ENCODE measurements around the gene RERE.

DNA sequence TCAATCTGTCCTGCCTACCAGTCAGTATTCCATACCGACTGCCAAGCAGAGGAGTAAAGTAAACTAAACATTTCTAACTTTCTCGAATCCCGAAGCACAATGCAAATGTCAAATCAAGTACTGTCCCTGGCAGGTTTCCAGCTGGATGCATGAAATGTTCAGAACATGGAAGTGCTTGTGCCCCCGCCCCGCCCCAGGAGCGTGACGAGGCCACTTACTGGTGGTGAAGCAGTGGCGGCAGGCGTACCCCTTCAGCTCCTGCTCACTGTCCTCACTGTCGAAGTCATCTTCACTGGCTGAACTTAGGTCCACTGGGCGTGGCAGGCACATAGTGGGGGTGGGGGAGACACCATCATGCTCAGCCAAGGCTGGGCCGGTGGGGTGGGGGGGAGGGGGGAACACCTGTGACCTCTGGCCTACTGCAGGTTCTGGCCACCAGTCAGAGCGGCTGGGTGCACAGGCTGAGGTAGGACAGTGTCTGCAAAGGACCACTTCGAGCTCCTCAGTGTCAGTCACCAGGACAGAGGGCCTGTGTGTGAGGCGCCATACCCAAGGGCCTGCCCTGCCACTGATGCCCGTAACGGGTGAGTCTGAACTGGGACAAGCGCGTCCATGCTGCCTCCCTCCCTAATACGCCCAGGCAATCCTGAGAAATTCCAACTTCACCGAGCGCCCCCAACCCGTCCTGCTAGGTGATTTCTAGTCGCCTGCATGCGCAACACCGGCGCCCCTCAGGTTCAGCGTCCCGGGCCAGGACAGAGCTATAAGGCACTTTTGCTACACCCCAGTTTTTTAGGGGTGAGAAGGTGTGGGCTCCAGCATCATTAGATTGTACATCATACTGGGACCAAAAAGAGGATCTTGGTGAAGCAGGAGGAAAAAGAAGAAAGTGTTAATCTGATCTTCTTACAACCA lies 452.7 kb downstream of the RERE start:
- TF ChIP-seq ZBTB7A (IDR thresholded peaks at IDR 0.05; ENCODE audit: low read depth) (no peak), RAD21 (IDR thresholded peaks at IDR 0.05; ENCODE audit: low read depth) (no peak), CEBPB (IDR thresholded peaks at IDR 0.05) (no peak), FOXM1 (IDR thresholded peaks at IDR 0.05; ENCODE audit: borderline replicate concordance, low read depth) (no peak), YY1 (IDR thresholded peaks at IDR 0.05; ENCODE audit: low read depth) (no peak), USF1 (IDR thresholded peaks at IDR 0.05) (no peak), TAF1 (IDR thresholded peaks at IDR 0.05; ENCODE audit: low read depth) (no peak), EP300 (IDR thresholded peaks at IDR 0.05; ENCODE audit: borderline replicate concordance) (no peak), EGR1 (IDR thresholded peaks at IDR 0.05) (no peak), CREB1 (IDR thresholded peaks at IDR 0.05; ENCODE audit: low read depth) (no peak)
- TF ChIP-seq, protein P1, sequence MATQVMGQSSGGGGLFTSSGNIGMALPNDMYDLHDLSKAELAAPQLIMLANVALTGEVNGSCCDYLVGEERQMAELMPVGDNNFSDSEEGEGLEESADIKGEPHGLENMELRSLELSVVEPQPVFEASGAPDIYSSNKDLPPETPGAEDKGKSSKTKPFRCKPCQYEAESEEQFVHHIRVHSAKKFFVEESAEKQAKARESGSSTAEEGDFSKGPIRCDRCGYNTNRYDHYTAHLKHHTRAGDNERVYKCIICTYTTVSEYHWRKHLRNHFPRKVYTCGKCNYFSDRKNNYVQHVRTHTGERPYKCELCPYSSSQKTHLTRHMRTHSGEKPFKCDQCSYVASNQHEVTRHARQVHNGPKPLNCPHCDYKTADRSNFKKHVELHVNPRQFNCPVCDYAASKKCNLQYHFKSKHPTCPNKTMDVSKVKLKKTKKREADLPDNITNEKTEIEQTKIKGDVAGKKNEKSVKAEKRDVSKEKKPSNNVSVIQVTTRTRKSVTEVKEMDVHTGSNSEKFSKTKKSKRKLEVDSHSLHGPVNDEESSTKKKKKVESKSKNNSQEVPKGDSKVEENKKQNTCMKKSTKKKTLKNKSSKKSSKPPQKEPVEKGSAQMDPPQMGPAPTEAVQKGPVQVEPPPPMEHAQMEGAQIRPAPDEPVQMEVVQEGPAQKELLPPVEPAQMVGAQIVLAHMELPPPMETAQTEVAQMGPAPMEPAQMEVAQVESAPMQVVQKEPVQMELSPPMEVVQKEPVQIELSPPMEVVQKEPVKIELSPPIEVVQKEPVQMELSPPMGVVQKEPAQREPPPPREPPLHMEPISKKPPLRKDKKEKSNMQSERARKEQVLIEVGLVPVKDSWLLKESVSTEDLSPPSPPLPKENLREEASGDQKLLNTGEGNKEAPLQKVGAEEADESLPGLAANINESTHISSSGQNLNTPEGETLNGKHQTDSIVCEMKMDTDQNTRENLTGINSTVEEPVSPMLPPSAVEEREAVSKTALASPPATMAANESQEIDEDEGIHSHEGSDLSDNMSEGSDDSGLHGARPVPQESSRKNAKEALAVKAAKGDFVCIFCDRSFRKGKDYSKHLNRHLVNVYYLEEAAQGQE (IDR thresholded peaks at IDR 0.05; ENCODE audit: low read depth), result no peak

All from Ishikawa (cell line).